Measurements from ENCODE around the gene ANKRD33B.

ANKRD33B gene

GRCh38 chr5:10666531-10667299 is 102.8 kb downstream of the ANKRD33B start:
- in situ Hi-C loops (cut with MboI; ENCODE audit: low sequenced_read_pairs, unreplicated experiment): no loop called here
- DNase-seq (ENCODE audit: low spot score): no peak
- TF ChIP-seq CTCF (IDR thresholded peaks at IDR 0.05; ENCODE audit: borderline replicate concordance, control extremely low read depth, extremely low read depth, insufficient read depth, missing control alignments): no peak

- no peak for TF ChIP-seq CTCF (IDR thresholded peaks at IDR 0.05; ENCODE audit: borderline replicate concordance, control extremely low read depth, extremely low read depth, insufficient read depth, missing control alignments)
- no peak for DNase-seq (ENCODE audit: low spot score)
- in situ Hi-C loops (cut with MboI; ENCODE audit: low sequenced_read_pairs, unreplicated experiment): no loop called here
These were observed 103.7 kb downstream of the ANKRD33B start for GRCh38 chr5:10667431-10668057.

GRCh38 chr5:10668697-10669096 is 104.8 kb downstream of the ANKRD33B start:
- no peak for DNase-seq (ENCODE audit: low spot score)
- TF ChIP-seq CTCF (IDR thresholded peaks at IDR 0.05; ENCODE audit: borderline replicate concordance, control extremely low read depth, extremely low read depth, insufficient read depth, missing control alignments): no peak
- in situ Hi-C loops (cut with MboI; ENCODE audit: low sequenced_read_pairs, unreplicated experiment): no loop called here

GRCh38 chr5:10669983-10670382 is 106.1 kb downstream of the ANKRD33B start:
- DNase-seq (ENCODE audit: low spot score): no peak
- no peak for TF ChIP-seq CTCF (IDR thresholded peaks at IDR 0.05; ENCODE audit: borderline replicate concordance, control extremely low read depth, extremely low read depth, insufficient read depth, missing control alignments)
- in situ Hi-C loops (cut with MboI; ENCODE audit: low sequenced_read_pairs, unreplicated experiment): no loop called here

GRCh38 chr5:10671041-10672008 is 107.5 kb downstream of the ANKRD33B start:
- in situ Hi-C loops (cut with MboI; ENCODE audit: low sequenced_read_pairs, unreplicated experiment): no loop called here
- TF ChIP-seq CTCF (IDR thresholded peaks at IDR 0.05; ENCODE audit: borderline replicate concordance, control extremely low read depth, extremely low read depth, insufficient read depth, missing control alignments): no peak
- DNase-seq (ENCODE audit: low spot score): no peak
